ENCODE measurements around the gene CSAD.

CSAD gene

GRCh38 chr12:53198486-53199110, 17.9 kb upstream of the CSAD start:
- DNase-seq (ENCODE audit: low read depth), result no peak

GRCh38 chr12:53197011-53197640, 16.4 kb upstream of the CSAD start:
- DNase-seq (ENCODE audit: low read depth), result no peak

- no peak for DNase-seq (ENCODE audit: low read depth)
These were observed 15.8 kb upstream of the CSAD start for GRCh38 chr12:53196486-53196885.

- DNase-seq (ENCODE audit: low read depth), result no peak
These were observed 15.0 kb upstream of the CSAD start for GRCh38 chr12:53195516-53196420.

- DNase-seq (ENCODE audit: low read depth), result no peak
These were observed 14.2 kb upstream of the CSAD start for GRCh38 chr12:53194973-53195372.

- no peak for DNase-seq (ENCODE audit: low read depth)
These were observed 13.4 kb upstream of the CSAD start for GRCh38 chr12:53193985-53194716.

- no peak for DNase-seq (ENCODE audit: low read depth)
These were observed 12.3 kb upstream of the CSAD start for GRCh38 chr12:53193040-53193439.

GRCh38 chr12:53192531-53193021, 11.9 kb upstream of the CSAD start:
- no peak for DNase-seq (ENCODE audit: low read depth)

GRCh38 chr12:53191885-53192530, 11.3 kb upstream of the CSAD start:
- DNase-seq (ENCODE audit: low read depth), result no peak

GRCh38 chr12:53191096-53191884, 10.6 kb upstream of the CSAD start:
- DNase-seq (ENCODE audit: low read depth), result no peak

- DNase-seq (ENCODE audit: low read depth), result no peak
These were observed 9.5 kb upstream of the CSAD start for GRCh38 chr12:53190108-53190729.

GRCh38 chr12:53187145-53187899, 6.6 kb upstream of the CSAD start:
- DNase-seq (ENCODE audit: low read depth), result no peak

- DNase-seq (ENCODE audit: low read depth), result no peak
These were observed 6.0 kb upstream of the CSAD start for GRCh38 chr12:53186745-53187144.

- no peak for DNase-seq (ENCODE audit: low read depth)
These were observed 4.9 kb upstream of the CSAD start for GRCh38 chr12:53185582-53186153.

GRCh38 chr12:53184828-53185227, 4.1 kb upstream of the CSAD start:
- DNase-seq (ENCODE audit: low read depth), result no peak

- DNase-seq (ENCODE audit: low read depth), result no peak
These were observed 2.2 kb upstream of the CSAD start for GRCh38 chr12:53182903-53183302.

- DNase-seq (ENCODE audit: low read depth), result no peak
These were observed 1.2 kb upstream of the CSAD start for GRCh38 chr12:53181935-53182334.

- DNase-seq (ENCODE audit: low read depth), result no peak
These were observed 363 bp upstream of the CSAD start for GRCh38 chr12:53180931-53181645.

Data from activated gamma-delta T cell treated with anti-CD3 and anti-CD28 coated beads, Interleukin-2, amount 50 U/mL, for 16 hours (primary cell).